NB4 (cell line): ENCODE measurements around the gene CACNA2D4.
A peak's percentile ranks its signal among the peaks of the same experiment; 100 is the strongest.

Source experiments
- DNase-seq: peaks from one replicate; pipeline ENCODE4 v3.0.0; 2010; ENCODE audit warnings: low read depth
- H3K4me3 ChIP-seq: one replicate; pipeline ENCODE4 v1.5.1; 2011; ENCODE audit warnings: mild to moderate bottlenecking, low read depth, low read length, moderate library complexity
- MYC ChIP-seq: IDR thresholded peaks from 2 replicates; pipeline ENCODE4 v1.6.1; 2011; ENCODE audit warnings: low read depth, low read length
- POLR2A ChIP-seq: IDR thresholded peaks from 2 replicates; pipeline ENCODE4 v1.6.1; 2011; ENCODE audit warnings: mild to moderate bottlenecking; ENCODE audit not compliant: insufficient read length; ENCODE audit errors: extremely low read depth
- TF ChIP-seq, protein P1 (sequence below): IDR thresholded peaks from one replicate; pipeline ENCODE4 v1.5.1; 2012; ENCODE audit warnings: low read depth, low read length
- TF ChIP-seq, protein P2 (sequence below): IDR thresholded peaks from 2 replicates; pipeline ENCODE4 v1.6.1; 2011; ENCODE audit warnings: low read depth, low read length

The CACNA2D4 gene

DNA sequence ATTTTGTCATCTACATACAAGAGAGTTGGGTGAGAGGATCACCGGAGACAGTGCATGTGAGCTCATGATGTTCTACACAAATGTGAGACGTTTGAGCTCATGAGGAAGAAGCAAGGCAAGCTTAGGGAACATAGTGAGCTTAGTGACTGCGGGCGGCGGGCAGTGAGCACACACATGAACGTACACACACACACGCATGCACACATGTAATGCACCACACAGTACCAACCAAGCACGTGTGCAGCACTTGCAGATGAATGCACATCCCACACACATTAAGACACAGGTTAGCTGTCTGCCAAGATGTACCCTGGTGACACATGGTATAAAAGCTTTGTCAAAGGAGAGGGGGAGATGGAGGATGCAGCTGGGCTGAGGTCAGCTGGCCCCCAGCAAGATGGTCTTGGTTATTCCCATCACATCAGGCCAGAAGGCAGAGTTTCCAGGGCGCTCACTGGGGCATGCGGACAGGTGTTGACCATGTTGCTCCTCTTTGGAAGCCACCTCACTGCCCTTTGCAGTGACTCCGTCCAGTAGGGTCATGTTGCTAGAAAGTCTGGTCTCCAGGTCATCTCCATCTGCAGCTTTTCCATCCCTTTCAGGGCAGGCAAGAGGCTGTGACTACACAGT, 8.7 kb upstream of the CACNA2D4 start:
- no peak overlapping the region for H3K4me3 ChIP-seq
- TF ChIP-seq POLR2A (no peak), MYC (no peak)
- TF ChIP-seq, protein P1, sequence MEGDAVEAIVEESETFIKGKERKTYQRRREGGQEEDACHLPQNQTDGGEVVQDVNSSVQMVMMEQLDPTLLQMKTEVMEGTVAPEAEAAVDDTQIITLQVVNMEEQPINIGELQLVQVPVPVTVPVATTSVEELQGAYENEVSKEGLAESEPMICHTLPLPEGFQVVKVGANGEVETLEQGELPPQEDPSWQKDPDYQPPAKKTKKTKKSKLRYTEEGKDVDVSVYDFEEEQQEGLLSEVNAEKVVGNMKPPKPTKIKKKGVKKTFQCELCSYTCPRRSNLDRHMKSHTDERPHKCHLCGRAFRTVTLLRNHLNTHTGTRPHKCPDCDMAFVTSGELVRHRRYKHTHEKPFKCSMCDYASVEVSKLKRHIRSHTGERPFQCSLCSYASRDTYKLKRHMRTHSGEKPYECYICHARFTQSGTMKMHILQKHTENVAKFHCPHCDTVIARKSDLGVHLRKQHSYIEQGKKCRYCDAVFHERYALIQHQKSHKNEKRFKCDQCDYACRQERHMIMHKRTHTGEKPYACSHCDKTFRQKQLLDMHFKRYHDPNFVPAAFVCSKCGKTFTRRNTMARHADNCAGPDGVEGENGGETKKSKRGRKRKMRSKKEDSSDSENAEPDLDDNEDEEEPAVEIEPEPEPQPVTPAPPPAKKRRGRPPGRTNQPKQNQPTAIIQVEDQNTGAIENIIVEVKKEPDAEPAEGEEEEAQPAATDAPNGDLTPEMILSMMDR, result no peak
- TF ChIP-seq, protein P2, sequence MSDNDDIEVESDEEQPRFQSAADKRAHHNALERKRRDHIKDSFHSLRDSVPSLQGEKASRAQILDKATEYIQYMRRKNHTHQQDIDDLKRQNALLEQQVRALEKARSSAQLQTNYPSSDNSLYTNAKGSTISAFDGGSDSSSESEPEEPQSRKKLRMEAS, result no peak
- DNase-seq, result no peak

DNA sequence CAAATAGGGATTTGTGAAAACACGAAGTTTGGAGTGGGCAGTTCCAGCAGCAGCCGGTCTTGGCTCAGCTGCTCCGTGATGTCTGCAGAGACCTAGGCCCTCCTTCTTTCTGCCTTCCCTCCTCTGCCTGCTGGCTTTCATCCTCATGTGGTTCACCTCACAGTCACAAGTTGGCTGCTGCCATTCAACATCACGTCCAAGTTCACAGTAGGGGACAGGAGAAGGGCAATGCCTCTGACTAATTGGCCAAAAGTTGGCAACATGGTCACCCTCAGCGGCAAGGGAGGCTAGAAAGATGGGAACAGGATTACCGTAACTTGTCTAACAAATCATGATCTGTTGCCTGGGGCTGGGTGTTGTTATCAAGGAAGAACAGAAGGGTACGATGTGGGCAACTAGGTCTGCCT, 7.8 kb upstream of the CACNA2D4 start:
- no peak for TF ChIP-seq POLR2A
- TF ChIP-seq, protein P2, result no peak
- TF ChIP-seq, protein P1, result no peak
- no peak for TF ChIP-seq MYC
- no peak overlapping the region for H3K4me3 ChIP-seq
- DNase-seq, result peak; percentile 1

DNA sequence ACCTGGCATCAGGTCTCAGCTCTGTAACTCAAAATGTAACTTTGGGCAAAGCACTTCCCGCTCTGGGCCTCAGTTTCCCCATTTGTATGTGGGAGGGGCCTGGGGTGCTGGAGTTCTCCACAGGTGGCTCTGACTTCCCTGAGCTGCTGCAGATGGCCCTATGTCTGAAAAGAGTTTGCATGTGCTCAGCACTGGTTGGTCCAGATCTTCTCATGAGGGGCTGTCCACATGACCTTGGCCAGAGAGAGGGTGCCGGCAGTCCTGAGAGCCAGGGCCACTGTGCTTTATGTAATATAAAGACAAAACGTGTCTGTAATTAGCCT, 7.2 kb upstream of the CACNA2D4 start:
- TF ChIP-seq, protein P1, result no peak
- TF ChIP-seq MYC, result no peak
- TF ChIP-seq POLR2A, result no peak
- TF ChIP-seq, protein P2, result no peak
- H3K4me3 ChIP-seq, result no peak overlapping the region
- DNase-seq, result peak; percentile 0

DNA sequence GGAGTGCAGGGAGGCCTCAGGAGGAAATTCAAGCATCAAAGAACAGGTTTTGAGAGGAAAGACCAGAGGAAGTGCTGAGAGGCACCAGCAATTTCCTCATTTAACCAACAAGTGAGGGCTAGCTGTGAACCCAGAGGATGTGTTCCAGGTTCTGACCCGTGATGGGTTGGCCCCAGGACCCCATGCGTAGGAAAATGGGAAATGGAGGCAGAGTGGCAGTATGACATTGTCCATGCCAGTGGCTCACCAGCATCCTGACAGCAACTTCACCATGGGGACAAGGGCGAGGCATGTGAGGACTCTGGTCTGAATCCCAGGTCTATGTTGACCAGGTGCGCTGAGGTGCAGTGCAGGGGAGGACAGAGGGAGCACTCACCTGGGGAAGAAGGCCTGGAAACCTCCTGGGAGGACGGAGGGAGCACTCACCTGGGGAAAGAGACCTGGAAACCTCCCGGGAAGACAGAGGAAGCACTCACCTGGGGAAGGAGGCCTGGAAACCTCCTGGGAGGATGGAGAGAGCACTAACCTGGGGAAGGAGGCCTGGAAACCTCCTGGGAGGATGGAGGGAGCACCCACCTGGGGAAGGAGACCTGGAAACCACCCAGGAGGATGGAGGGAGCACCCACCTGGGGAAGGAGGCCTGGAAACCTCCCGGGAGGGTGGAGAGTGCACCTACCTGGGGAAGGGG, 6.7 kb upstream of the CACNA2D4 start:
- no peak for DNase-seq
- TF ChIP-seq MYC (no peak), POLR2A (no peak)
- TF ChIP-seq, protein P1, result no peak
- TF ChIP-seq, protein P2, result no peak
- no peak overlapping the region for H3K4me3 ChIP-seq

DNA sequence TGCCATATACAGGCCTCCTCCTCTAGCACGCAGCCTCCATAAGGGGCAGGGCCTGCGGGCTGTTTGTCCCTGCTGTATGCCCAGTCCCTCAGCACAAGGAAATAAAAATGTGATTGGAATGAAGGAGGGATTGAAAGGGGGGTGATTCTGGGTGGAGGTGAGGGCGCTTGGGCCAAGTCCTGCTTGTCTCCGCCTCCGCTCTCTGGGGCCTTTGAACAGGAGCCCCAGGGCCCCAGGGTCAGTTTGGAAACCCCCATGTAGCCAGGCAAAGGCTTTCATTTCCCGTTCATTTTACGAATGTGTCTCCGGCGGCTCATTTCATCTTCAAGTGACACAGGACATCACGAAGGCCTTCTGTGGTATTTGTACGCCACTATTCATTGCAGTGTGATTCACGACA, 4.5 kb upstream of the CACNA2D4 start:
- DNase-seq, result peak; percentile 4
- H3K4me3 ChIP-seq, result no peak overlapping the region
- TF ChIP-seq, protein P1, result no peak
- no peak for TF ChIP-seq POLR2A
- TF ChIP-seq, protein P2, result no peak
- no peak for TF ChIP-seq MYC
